DND-41 (cell line): ENCODE measurements around the gene TNN.

Experiments used
- CTCF ChIP-seq: IDR thresholded peaks from 2 replicates; pipeline ENCODE4 v1.5.1; 2012; ENCODE audit warnings: borderline replicate concordance, low read length, moderate library complexity, mild to moderate bottlenecking; ENCODE audit not compliant: poor library complexity, severe bottlenecking; ENCODE audit errors: extremely low read depth
- EZH2 ChIP-seq: IDR thresholded peaks from 3 replicates; pipeline ENCODE4 v1.6.1; 2012; ENCODE audit warnings: borderline replicate concordance, low read depth, mild to moderate bottlenecking, moderate library complexity, low read length, inconsistent platforms; ENCODE audit not compliant: severe bottlenecking

GRCh38 chr1:175081983-175082382, 14.3 kb downstream of the TNN start:
- no peak for TF ChIP-seq CTCF
- TF ChIP-seq EZH2 = no peak
